Esophagus muscularis mucosa (tissue), 4 donors: ENCODE data around the gene FLRT1. TPM values are rescaled to one million over a fixed set of nuclear protein-coding genes. Genes with fewer than 3 reads are reported as not detected.

Source experiments
- DNase-seq: peaks from one replicate; pipeline ENCODE4 v3.0.0-alpha.2; 2017; ENCODE audit errors: extremely low spot score
- H3K27ac ChIP-seq, 4 donors: fragments of 200-600 bp; sonication (generic); replicated peaks in 1 of 4; 1 replicate in 3 of 4; 2 replicates in 1 of 4; pipeline ENCODE4 v1.5.1; 2016 to 2019; ENCODE audit warnings: mild to moderate bottlenecking in 1 of 4
- H3K27me3 ChIP-seq, 4 donors: fragments of 200-600 bp; sonication (generic); one replicate each; pipeline versions ENCODE4 v1.5.1 to v1.6.0; 2016 to 2019
- H3K36me3 ChIP-seq, 4 donors: fragments of 200-600 bp; sonication (generic); one replicate each; pipeline ENCODE4 v1.5.1; 2016 to 2019
- H3K4me1 ChIP-seq, 4 donors: fragments of 200-600 bp; sonication (generic); one replicate each; pipeline ENCODE4 v1.5.1; 2016 to 2019
- H3K4me3 ChIP-seq, 4 donors: fragments of 200-600 bp; sonication (generic); 1 replicate in 2 of 4; 2 replicates in 2 of 4; pipeline ENCODE4 v1.5.1; 2016 to 2019; ENCODE audit warnings: mild to moderate bottlenecking in 4 of 4, moderate library complexity in 1 of 4
- H3K9me3 ChIP-seq, 4 donors: fragments of 200-600 bp; sonication (generic); 1 replicate in 3 of 4; 2 replicates in 1 of 4; pipeline ENCODE4 v1.5.1; 2016 to 2019
- CTCF ChIP-seq, 3 experiments: fragments of 200-600 bp in 2 of 3; fragments of 450-650 bp in 1 of 3; sonication (generic) in 2 of 3; IDR thresholded peaks; one replicate each; pipeline ENCODE4 v1.5.1; 2017 to 2019; ENCODE audit warnings: antibody characterized with exemption in 3 of 3, mild to moderate bottlenecking in 2 of 3, moderate library complexity in 1 of 3
- EP300 ChIP-seq: sonication (generic); formaldehyde crosslinking; IDR thresholded peaks from one replicate; pipeline ENCODE4 v1.6.1; 2017; ENCODE audit warnings: antibody characterized with exemption
- POLR2A ChIP-seq: fragments of 450-650 bp; IDR thresholded peaks from one replicate; pipeline ENCODE4 v1.6.1; 2017; ENCODE audit warnings: antibody characterized with exemption, moderate library complexity, mild to moderate bottlenecking, low read depth
- POLR2AphosphoS5 ChIP-seq, 2 donors: sonication (generic); formaldehyde crosslinking; IDR thresholded peaks; one replicate each; pipeline ENCODE4 v1.6.1; 2017; ENCODE audit warnings: antibody characterized with exemption in 2 of 2
- WGBS: methylation state at CpG from one replicate; pipeline ENCODE4 v1.1.5; 2018; 5-methylcytosine and 5-hydroxymethylcytosine counted together
- intact Hi-C: fragments of 100-400 bp; cut with DNase I; formaldehyde crosslinking; loops from one replicate; pipeline ENCODE4 v1.15.1; 2023
- total RNA-seq, 4 donors: library from RNA; depleted of rRNA; stranded (reverse); fragments of >200 nt; gene quantifications; one replicate each; pipeline versions ENCODE4 v1.1.0 to v1.2.1, GENCODE V29; 2016

Gene FLRT1
- total RNA-seq, 4 donors from 2014 or later, result 2.1 to 5.0 (median 3.1) TPM

DNA sequence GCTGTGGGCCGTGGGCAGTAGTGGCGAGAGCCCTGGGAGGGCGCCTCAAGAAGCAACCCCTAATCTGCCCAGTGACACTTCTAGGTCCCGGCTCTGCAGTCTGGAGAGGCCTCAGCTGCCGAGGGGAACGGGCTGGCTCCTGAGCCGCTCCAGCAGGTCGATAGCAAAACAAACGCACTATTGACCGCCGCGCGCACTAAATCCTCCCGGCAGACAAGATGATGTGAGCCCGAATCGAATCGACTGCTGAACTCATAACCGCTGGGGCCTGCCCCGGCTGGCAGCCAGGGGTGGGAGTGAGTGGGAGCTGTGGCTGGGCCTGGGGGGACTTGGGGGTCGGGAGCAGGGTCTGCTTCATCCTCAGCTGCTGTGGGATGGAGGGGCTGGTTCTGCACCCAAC, 36.1 kb downstream of the FLRT1 start:
- H3K4me1 ChIP-seq, result peaks cover 0 to 17% (median 11%) of the 10 kb centered on the region in 4 donors
- no peaks in the 10 kb centered on the region for H3K27me3 ChIP-seq
- intact Hi-C loops, result no loop called here
- no peaks in the 10 kb centered on the region for H3K9me3 ChIP-seq
- H3K4me3 ChIP-seq, result no peak overlapping the region
- H3K36me3 ChIP-seq, result no peaks in the 10 kb centered on the region
- 60% methylated on average over 2 of the region's 20 CpGs for WGBS
- TF ChIP-seq EP300 (no peak), POLR2A (no peak), CTCF (IDR thresholded peaks at IDR 0.05) (no peak), POLR2AphosphoS5 (IDR thresholded peaks at IDR 0.05) (no peak)
- no peak overlapping the region for H3K27ac ChIP-seq
- DNase-seq, result no peak

DNA sequence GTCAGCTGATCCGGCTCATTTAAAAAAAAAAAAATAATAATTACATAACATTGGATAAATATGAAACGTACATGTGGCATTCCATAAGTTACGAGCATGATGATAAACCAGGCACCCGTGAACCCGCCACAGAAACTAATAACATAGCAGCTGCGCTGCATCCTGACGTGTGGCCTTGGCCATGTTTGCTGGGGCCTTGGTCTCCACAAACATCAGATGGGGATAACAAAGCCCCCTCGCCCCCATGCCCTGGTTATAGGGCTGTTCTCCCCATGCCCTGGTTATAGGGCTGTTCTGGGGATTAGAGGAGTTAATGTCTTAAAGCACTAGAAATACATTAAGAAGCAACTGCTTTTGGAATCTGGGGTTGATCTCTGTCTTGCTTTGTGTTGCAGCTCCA, 36.7 kb downstream of the FLRT1 start:
- H3K4me1 ChIP-seq, result peaks cover 0 to 17% (median 11%) of the 10 kb centered on the region in 4 donors
- no peaks in the 10 kb centered on the region for H3K9me3 ChIP-seq
- no peak overlapping the region for H3K4me3 ChIP-seq
- no peaks in the 10 kb centered on the region for H3K36me3 ChIP-seq
- no peaks in the 10 kb centered on the region for H3K27me3 ChIP-seq
- no peak for TF ChIP-seq EP300
- no peak for TF ChIP-seq POLR2AphosphoS5 (IDR thresholded peaks at IDR 0.05)
- TF ChIP-seq CTCF (IDR thresholded peaks at IDR 0.05), result no peak
- no peak for TF ChIP-seq POLR2A
- 66% methylated on average over 8 of the region's 8 CpGs for WGBS
- H3K27ac ChIP-seq, result no peak overlapping the region
- intact Hi-C loops, result no loop called here
- DNase-seq, result no peak

GRCh38 chr11:64072871-64073270, 37.1 kb downstream of the FLRT1 start:
- Histone ChIP-seq H3K27ac (no peak overlapping the region), H3K9me3 (no peaks in the 10 kb centered on the region), H3K36me3 (no peaks in the 10 kb centered on the region), H3K27me3 (no peaks in the 10 kb centered on the region), H3K4me1 (peaks cover 0 to 20% (median 12%) of the 10 kb centered on the region in 4 donors), H3K4me3 (no peak overlapping the region)
- 87% methylated on average over 4 of the region's 9 CpGs for WGBS
- intact Hi-C loops, result no loop called here
- TF ChIP-seq EP300, result no peak
- TF ChIP-seq POLR2AphosphoS5 (IDR thresholded peaks at IDR 0.05), result no peak
- no peak for TF ChIP-seq POLR2A
- no peak for TF ChIP-seq CTCF (IDR thresholded peaks at IDR 0.05)
- no peak for DNase-seq

- WGBS, result 86% methylated on average over 12 of the region's 13 CpGs
These were observed 37.8 kb downstream of the FLRT1 start for GRCh38 chr11:64073542-64073941.

More at GRCh38 chr11:64073542-64073941, 37.8 kb downstream of the FLRT1 start:
- Histone ChIP-seq H3K4me3 (no peak overlapping the region), H3K27me3 (no peaks in the 10 kb centered on the region), H3K36me3 (no peaks in the 10 kb centered on the region), H3K9me3 (no peaks in the 10 kb centered on the region), H3K4me1 (peaks cover 6 to 25% (median 16%) of the 10 kb centered on the region in 4 donors), H3K27ac (no peak overlapping the region)
- DNase-seq, result no peak
- TF ChIP-seq CTCF (IDR thresholded peaks at IDR 0.05) (no peak), POLR2A (no peak), EP300 (no peak), POLR2AphosphoS5 (IDR thresholded peaks at IDR 0.05) (no peak)
- intact Hi-C loops, result no loop called here
